ENCODE measurements around the gene ACIN1. TPM values are rescaled to one million over a fixed set of nuclear protein-coding genes. Genes with fewer than 3 reads are reported as not detected.

ACIN1 gene
- total and polyA plus RNA-seq, 2 of the 13 experiments (the other 11 are each of a cell fraction or from before 2014, with no cell fraction given): 165 to 183 TPM

DNA sequence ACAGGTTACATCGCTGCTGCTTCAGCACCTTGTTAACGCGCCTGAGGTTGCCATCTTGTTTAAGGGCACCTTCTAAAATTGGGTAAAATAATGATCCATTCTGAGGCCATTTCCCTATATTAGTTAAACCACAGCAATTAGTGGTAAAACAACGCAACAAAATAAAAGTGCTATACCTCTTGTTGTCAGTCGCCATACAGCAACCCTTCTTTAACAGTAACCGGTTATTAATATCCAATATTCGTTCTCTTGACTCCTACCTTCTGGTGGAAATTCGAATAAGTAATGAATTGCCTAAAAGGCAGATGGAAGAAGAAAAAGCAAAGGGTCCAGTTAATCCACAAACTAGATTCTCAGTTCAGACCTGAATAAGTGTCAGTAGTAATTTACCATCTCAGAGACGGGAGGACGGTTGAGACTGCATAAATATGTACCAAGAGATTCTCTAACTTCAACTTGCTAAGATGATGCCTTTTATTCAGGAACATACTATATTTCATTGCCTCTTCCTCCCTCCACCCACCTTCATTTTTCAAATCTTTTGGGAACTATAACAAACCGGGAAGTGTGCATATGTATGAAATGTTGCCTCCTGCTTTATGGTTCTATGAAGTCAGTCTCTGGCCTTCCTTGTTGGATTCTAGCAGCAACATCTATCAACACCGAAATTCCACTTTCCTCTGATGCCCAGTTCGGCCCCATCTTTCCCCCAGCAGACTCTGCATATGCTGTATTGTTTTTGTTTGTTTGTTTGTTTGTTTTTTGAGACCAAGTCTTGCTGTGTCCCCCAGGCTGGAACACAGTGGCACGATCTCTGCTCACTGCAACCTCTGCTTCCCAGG lies 59.4 kb downstream of the ACIN1 start (continued):
- TF ChIP-seq REXO4 (CRISPR knock-in tag; IDR thresholded peaks at IDR 0.05; ENCODE audit: borderline replicate concordance): no peak
- TF ChIP-seq, protein P1, sequence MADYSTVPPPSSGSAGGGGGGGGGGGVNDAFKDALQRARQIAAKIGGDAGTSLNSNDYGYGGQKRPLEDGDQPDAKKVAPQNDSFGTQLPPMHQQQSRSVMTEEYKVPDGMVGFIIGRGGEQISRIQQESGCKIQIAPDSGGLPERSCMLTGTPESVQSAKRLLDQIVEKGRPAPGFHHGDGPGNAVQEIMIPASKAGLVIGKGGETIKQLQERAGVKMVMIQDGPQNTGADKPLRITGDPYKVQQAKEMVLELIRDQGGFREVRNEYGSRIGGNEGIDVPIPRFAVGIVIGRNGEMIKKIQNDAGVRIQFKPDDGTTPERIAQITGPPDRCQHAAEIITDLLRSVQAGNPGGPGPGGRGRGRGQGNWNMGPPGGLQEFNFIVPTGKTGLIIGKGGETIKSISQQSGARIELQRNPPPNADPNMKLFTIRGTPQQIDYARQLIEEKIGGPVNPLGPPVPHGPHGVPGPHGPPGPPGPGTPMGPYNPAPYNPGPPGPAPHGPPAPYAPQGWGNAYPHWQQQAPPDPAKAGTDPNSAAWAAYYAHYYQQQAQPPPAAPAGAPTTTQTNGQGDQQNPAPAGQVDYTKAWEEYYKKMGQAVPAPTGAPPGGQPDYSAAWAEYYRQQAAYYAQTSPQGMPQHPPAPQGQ (CRISPR knock-in tag; IDR thresholded peaks at IDR 0.05; ENCODE audit: borderline replicate concordance): peak; percentile 88; the same call in 1 of the 2 replicates
- TF ChIP-seq USF2 (IDR thresholded peaks at IDR 0.05; ENCODE audit: low read depth, low read length): no peak
- no peak for TF ChIP-seq USF2 (CRISPR knock-in tag; IDR thresholded peaks at IDR 0.05; ENCODE audit: borderline replicate concordance)
- TF ChIP-seq ZNF367 (CRISPR knock-in tag; IDR thresholded peaks at IDR 0.05; ENCODE audit: borderline replicate concordance): no peak
- 0 out of 2 replicates have a peak, but pooled peaks have one; percentile 7 for TF ChIP-seq XBP1 (CRISPR knock-in tag; IDR thresholded peaks at IDR 0.05)
- TF ChIP-seq RXRB (CRISPR knock-in tag; IDR thresholded peaks at IDR 0.05; ENCODE audit: borderline replicate concordance): no peak
- TF ChIP-seq, protein P2, sequence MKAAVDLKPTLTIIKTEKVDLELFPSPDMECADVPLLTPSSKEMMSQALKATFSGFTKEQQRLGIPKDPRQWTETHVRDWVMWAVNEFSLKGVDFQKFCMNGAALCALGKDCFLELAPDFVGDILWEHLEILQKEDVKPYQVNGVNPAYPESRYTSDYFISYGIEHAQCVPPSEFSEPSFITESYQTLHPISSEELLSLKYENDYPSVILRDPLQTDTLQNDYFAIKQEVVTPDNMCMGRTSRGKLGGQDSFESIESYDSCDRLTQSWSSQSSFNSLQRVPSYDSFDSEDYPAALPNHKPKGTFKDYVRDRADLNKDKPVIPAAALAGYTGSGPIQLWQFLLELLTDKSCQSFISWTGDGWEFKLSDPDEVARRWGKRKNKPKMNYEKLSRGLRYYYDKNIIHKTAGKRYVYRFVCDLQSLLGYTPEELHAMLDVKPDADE (CRISPR knock-in tag; IDR thresholded peaks at IDR 0.05): no peak
- no peak for TF ChIP-seq PRDM15 (CRISPR knock-in tag; IDR thresholded peaks at IDR 0.05)
- no peak for TF ChIP-seq FOXA1 (IDR thresholded peaks at IDR 0.05)
- no peak for TF ChIP-seq FOXA1 (CRISPR knock-in tag; IDR thresholded peaks at IDR 0.05)
- TF ChIP-seq KDM5B (CRISPR knock-in tag; IDR thresholded peaks at IDR 0.05; ENCODE audit: borderline replicate concordance): no peak
- TF ChIP-seq DMAP1 (CRISPR knock-in tag; IDR thresholded peaks at IDR 0.05): no peak; the same call in 1 of the 2 replicates
- no peak for TF ChIP-seq PCBP1 (IDR thresholded peaks at IDR 0.05; ENCODE audit: borderline replicate concordance, low read depth, low read length)
- peak; percentile 51; the same call in 1 of the 2 replicates for TF ChIP-seq HHEX (CRISPR knock-in tag; IDR thresholded peaks at IDR 0.05)
- no peak for TF ChIP-seq HNRNPUL1 (IDR thresholded peaks at IDR 0.05; ENCODE audit: low read depth, low read length)
- 0 out of 2 replicates have a peak, but pooled peaks have one; percentile 2 for TF ChIP-seq NR2F6 (IDR thresholded peaks at IDR 0.05)
- TF ChIP-seq NR2F6 (CRISPR knock-in tag; IDR thresholded peaks at IDR 0.05): no peak
- no peak for TF ChIP-seq ESRRA (CRISPR knock-in tag; IDR thresholded peaks at IDR 0.05; ENCODE audit: low read depth)
- peak; percentile 95 for TF ChIP-seq ZNF644 (CRISPR knock-in tag; IDR thresholded peaks at IDR 0.05; ENCODE audit: low read depth)
- no peak for TF ChIP-seq NFRKB (IDR thresholded peaks at IDR 0.05)
- TF ChIP-seq HOXA9 (CRISPR knock-in tag; IDR thresholded peaks at IDR 0.05; ENCODE audit: borderline replicate concordance): no peak
- no peak for TF ChIP-seq HDAC2 (CRISPR knock-in tag; IDR thresholded peaks at IDR 0.05)

All from HepG2 (cell line).